Parathyroid adenoma (tissue), 2 donors: Measurements from ENCODE around the gene LRG1.

ENCODE experiments used
- H2AFZ ChIP-seq: fragments of 300-600 bp; sonication (generic); one replicate; pipeline ENCODE4 v1.7.0; 2017; ENCODE audit warnings: antibody characterized with exemption, mild to moderate bottlenecking
- H3K27ac ChIP-seq: fragments of 300-600 bp; sonication (generic); one replicate; pipeline ENCODE4 v1.7.0; 2017
- H3K27me3 ChIP-seq: fragments of 300-600 bp; sonication (generic); one replicate; pipeline ENCODE4 v1.7.0; 2017; ENCODE audit warnings: low read length; ENCODE audit not compliant: control insufficient read depth, insufficient read depth
- H3K36me3 ChIP-seq: fragments of 300-600 bp; sonication (generic); one replicate; pipeline ENCODE4 v1.7.0; 2017; ENCODE audit warnings: low read length; ENCODE audit not compliant: control insufficient read depth, insufficient read depth
- H3K4me1 ChIP-seq: fragments of 300-600 bp; sonication (generic); one replicate; pipeline ENCODE4 v1.7.0; 2017; ENCODE audit warnings: control low read depth
- H3K4me2 ChIP-seq: fragments of 300-600 bp; sonication (generic); one replicate; pipeline ENCODE4 v1.7.0; 2017; ENCODE audit warnings: low read length
- H3K4me3 ChIP-seq: fragments of 300-600 bp; sonication (generic); one replicate; pipeline ENCODE4 v1.7.0; 2017; ENCODE audit warnings: low read depth, low read length
- H3K79me2 ChIP-seq: fragments of 300-600 bp; sonication (generic); one replicate; pipeline ENCODE4 v1.7.0; 2017; ENCODE audit warnings: control low read depth
- H3K9ac ChIP-seq: fragments of 300-600 bp; sonication (generic); one replicate; pipeline ENCODE4 v1.7.0; 2017; ENCODE audit warnings: mild to moderate bottlenecking
- H3K9me3 ChIP-seq: fragments of 300-600 bp; sonication (generic); one replicate; pipeline ENCODE4 v1.7.0; 2017; ENCODE audit warnings: low read length; ENCODE audit not compliant: control insufficient read depth
- TF ChIP-seq, protein P1 (sequence below): fragments of 300-600 bp; sonication (generic); IDR thresholded peaks from one replicate; pipeline ENCODE4 v1.7.0; 2017; ENCODE audit warnings: antibody characterized with exemption, mild to moderate bottlenecking
- donor health status: primary hyperparathyroidism.

Gene LRG1

DNA sequence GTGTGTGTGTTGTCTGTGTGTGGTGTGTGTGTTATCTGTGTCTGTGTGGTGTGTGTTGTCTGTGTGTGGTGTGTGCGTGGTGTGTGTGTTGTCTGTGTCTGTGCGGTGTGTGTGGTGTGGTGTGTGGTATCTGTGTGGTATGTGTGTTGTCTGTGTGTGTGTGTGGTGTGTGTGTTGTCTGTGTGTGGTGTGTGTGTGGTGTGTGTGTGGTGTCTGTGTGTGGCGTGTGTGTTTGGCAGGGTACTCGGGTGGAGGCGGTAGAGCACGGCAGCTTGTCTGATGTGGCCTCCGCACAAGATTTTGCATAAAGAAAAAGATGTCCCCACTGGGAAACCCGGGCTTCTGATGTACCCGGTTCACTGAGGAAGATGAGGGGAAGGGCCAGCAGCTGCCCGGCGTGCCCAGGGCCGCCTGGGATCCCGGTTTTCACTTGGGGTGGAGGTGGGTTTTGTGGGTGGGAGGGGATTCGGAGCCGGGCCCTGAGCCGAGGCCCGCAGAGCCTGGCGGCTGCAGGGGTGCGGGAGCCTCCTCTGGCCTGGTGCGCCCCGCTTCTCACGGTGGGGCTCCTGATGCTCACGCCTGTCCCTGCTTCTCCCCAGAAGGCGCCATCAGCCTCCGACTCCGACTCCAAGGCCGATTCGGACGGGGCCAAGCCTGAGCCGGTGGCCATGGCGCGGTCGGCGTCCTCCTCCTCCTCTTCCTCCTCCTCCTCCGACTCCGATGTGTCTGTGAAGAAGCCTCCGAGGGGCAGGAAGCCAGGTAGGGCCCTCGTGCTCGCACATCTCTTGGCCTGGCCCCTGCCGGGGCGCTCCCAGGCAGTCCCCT lies 46.5 kb downstream of the LRG1 start:
- H3K79me2 ChIP-seq: peaks cover 2% of the 10 kb centered on the region
- no peaks in the 10 kb centered on the region for H3K36me3 ChIP-seq
- no peak overlapping the region for H3K4me3 ChIP-seq
- H2AFZ ChIP-seq: no peak overlapping the region
- H3K9me3 ChIP-seq: no peaks in the 10 kb centered on the region
- H3K4me1 ChIP-seq: no peaks in the 10 kb centered on the region
- no peak overlapping the region for H3K4me2 ChIP-seq
- H3K27ac ChIP-seq: no peak overlapping the region
- H3K9ac ChIP-seq: no peak overlapping the region
- no peaks in the 10 kb centered on the region for H3K27me3 ChIP-seq
- TF ChIP-seq, protein P1, sequence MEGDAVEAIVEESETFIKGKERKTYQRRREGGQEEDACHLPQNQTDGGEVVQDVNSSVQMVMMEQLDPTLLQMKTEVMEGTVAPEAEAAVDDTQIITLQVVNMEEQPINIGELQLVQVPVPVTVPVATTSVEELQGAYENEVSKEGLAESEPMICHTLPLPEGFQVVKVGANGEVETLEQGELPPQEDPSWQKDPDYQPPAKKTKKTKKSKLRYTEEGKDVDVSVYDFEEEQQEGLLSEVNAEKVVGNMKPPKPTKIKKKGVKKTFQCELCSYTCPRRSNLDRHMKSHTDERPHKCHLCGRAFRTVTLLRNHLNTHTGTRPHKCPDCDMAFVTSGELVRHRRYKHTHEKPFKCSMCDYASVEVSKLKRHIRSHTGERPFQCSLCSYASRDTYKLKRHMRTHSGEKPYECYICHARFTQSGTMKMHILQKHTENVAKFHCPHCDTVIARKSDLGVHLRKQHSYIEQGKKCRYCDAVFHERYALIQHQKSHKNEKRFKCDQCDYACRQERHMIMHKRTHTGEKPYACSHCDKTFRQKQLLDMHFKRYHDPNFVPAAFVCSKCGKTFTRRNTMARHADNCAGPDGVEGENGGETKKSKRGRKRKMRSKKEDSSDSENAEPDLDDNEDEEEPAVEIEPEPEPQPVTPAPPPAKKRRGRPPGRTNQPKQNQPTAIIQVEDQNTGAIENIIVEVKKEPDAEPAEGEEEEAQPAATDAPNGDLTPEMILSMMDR: no peak

DNA sequence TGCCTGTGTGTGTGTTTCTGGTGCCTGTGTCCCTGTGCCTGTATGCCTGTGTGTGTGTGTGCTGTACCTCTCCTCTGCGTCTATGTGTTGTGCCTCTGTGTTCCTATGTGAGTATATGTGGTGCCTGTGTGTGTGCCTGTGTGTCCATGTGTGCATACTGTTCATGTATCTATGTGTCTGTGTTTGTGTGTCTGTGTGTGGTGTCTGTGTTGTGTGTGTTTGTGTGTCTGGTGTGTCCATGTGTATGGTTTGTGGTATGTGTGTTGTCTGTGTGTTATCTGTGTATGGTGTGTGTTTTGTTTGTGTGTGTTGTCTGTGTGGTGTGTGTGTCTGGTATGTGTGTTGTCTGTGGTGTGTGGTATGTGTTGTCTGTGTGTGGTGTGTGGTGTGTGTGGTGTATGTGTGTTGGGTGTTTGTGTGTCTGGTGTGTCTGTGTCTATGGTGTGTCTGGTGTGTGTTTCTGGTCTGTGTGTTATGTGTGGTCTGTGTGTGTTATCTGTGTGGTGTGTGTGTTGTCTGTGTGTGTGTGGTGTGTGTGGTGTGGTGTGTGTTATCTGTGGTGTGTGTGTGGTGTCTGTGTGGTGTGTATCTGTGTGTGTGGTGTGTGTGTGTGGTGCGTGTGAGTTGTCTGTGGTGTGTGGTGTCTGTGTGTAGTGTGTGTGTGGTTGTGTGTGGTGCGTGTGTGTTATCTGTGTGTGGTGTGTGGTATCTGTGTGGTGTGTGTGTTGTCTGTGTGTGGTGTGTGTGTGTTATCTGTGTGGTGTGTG lies 47.3 kb downstream of the LRG1 start:
- Histone ChIP-seq H2AFZ (no peak overlapping the region), H3K79me2 (peaks cover 2% of the 10 kb centered on the region), H3K27ac (no peak overlapping the region), H3K9me3 (no peaks in the 10 kb centered on the region), H3K36me3 (no peaks in the 10 kb centered on the region), H3K4me3 (no peak overlapping the region), H3K4me2 (no peak overlapping the region), H3K4me1 (no peaks in the 10 kb centered on the region), H3K27me3 (no peaks in the 10 kb centered on the region), H3K9ac (no peak overlapping the region)
- TF ChIP-seq, protein P1: no peak

DNA sequence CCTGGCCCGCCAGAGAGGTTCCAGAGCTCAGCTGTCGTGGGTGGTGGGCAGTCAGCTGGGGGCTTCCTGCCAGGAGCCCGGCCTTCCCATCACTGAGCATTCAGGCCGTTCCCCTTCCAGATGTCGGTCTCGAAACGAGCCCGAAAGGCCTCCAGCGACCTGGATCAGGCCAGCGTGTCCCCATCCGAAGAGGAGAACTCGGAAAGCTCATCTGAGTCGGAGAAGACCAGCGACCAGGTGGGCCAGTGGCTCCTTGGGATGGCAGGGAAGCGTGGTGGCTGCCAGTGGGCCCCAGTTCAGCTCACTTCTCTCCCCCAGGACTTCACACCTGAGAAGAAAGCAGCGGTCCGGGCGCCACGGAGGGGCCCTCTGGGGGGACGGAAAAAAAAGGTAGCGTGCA lies 48.4 kb downstream of the LRG1 start:
- Histone ChIP-seq H3K27me3 (no peaks in the 10 kb centered on the region), H3K4me1 (no peaks in the 10 kb centered on the region), H3K79me2 (peaks cover 2% of the 10 kb centered on the region), H3K4me3 (no peak overlapping the region), H3K36me3 (no peaks in the 10 kb centered on the region), H2AFZ (no peak overlapping the region), H3K9ac (no peak overlapping the region), H3K27ac (no peak overlapping the region), H3K4me2 (no peak overlapping the region), H3K9me3 (no peaks in the 10 kb centered on the region)
- TF ChIP-seq, protein P1: no peak

DNA sequence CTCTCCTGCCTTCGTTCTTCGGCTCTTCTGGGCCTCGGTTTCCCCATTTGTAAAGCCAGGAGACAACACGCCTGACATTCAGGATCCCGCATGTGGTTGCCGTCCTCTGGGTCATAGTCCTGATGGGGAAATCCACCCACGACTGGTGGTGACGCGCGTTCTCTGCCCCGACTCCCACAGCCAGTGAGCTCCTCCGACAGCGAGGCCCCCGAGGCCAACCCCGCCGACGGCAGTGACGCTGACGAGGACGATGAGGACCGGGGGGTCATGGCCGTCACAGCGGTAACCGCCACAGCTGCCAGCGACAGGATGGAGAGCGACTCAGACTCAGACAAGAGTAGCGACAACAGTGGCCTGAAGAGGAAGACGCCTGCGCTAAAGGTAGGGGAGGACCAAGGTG lies 51.3 kb downstream of the LRG1 start:
- Histone ChIP-seq H2AFZ (no peak overlapping the region), H3K79me2 (peaks cover 2% of the 10 kb centered on the region), H3K27ac (no peak overlapping the region), H3K4me1 (no peaks in the 10 kb centered on the region), H3K27me3 (no peaks in the 10 kb centered on the region), H3K4me2 (no peak overlapping the region), H3K9ac (no peak overlapping the region), H3K36me3 (no peaks in the 10 kb centered on the region), H3K4me3 (no peak overlapping the region), H3K9me3 (no peaks in the 10 kb centered on the region)
- TF ChIP-seq, protein P1: no peak
